ENCODE data around the gene FARSB.
A peak's percentile ranks its signal among the peaks of the same experiment; 100 is the strongest.
"Not testable (repeated sequence)": the region's sequence is repeated elsewhere in the genome, so short reads cannot be mapped to it uniquely, and the experiment has no call there.

The FARSB gene

DNA sequence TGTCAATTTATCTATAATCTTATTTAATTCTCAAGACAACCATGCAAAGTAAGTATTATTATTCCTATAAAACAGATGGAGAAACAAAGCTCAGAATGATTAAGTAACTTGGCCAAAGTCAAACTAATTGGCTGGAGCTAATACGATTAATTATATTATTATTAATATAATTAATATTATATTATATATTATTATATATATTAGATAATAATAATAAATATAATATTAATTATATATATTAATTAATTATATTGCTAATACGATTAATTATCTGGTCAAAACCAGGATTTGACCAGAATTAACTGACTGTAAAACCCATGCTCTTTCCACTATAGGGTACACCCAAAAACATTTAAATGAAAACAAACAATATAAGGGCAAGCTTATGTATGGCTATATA, 52.4 kb downstream of the FARSB start:
- no peak for DNase-seq

DNA sequence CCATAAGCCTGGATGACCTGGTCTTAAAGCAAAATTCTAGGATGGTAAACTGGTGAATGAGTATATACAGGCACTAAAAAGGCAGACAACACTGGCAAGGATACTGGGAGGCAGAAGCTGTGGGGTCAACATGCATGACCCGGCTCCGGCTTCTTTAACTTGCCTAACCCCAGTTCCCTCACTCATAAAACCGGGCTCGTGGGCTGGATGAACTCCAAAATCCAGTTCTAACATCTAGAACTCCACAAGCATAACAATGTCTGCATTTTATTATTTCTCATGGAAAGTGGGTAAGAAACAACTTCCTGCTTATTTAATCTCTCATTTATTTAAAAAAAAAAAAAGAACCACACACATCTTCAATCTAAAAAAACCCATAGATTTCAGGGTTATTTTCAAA, 57.3 kb downstream of the FARSB start:
- DNase-seq, result no peak

DNA sequence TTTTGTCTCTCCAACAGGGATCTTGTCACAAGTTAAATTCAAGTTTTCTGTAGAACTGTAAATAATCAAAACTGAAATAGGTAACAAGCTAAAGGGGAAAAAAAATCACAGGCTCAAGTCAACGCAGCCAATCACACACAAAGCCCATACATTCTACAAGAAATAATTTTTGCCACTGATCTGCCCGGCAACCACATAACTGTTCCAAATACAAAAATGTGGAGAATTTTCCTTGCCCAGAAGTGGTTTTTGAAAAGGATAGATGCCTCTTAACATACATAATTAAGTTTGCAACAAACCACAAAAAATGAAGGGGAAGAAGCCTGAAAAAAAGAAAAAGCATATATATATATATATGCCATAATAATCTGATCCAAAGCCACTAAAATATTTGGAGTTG, 60.3 kb downstream of the FARSB start:
- no peak for DNase-seq

DNA sequence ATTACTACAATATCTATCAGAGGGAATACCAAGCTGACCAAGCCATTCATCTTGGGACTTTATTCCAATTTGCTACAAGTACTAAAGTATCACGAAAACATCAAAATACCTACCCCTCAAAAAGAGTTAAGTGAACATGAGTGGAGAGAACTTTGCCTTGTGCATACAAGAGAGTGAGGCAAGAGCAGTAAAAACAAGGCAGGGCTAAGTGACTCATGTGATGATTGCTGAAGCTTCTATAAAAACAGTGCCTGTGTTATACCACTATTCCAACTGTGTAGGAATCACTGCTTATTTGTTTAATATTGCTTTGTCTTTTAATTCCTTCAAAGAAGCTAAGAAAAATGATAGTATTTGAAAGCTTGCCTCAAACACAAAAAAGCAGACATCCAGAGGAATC, 61.2 kb downstream of the FARSB start:
- no peak for DNase-seq

- no peak for DNase-seq
These were observed 63.7 kb downstream of the FARSB start for GRCh38 chr2:222592176-222592575.

DNA sequence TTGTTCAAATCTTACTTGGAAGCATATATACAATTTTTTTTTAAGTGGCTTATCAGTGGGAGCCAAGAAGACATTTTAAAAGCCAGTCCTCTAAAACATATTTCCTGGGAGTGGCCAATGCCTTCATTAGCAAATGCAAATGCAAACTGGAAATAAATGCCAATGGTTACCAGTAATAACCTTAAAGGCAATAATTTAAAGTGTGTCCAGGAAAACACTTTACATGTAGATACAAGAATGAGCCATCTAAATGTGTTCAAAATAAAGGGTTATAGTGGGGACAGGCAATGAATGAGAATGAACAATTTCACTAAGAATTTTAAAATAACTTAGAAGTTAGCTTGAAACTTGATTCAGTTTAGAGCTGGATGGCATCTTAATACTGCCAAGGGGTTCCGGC, 64.2 kb downstream of the FARSB start:
- no peak for DNase-seq

DNA sequence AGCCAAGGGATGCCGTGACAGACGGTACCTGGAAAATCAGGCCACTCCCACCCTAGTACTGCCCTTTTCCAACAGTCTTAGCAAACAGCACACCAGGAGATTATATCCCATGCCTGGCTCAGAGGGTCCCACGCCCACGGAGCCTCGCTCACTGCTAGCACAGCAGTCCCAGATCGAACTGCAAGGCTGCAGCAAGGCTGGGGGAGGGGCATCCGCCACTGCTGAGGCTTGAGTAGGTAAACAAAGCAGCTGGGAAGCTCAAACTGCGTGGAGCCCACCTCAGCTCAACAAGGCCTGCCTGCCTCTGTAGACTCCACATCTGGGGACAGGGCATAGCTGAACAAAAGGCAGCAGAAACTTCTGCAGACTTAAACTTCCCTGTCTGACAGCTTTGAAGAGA, 71.3 kb downstream of the FARSB start:
- not testable (repeated sequence) for DNase-seq

GRCh38 chr2:222582928-222583327, 73.0 kb downstream of the FARSB start:
- DNase-seq, result peak; percentile 6

GRCh38 chr2:222577341-222577740, 78.6 kb downstream of the FARSB start:
- DNase-seq, result no peak

DNA sequence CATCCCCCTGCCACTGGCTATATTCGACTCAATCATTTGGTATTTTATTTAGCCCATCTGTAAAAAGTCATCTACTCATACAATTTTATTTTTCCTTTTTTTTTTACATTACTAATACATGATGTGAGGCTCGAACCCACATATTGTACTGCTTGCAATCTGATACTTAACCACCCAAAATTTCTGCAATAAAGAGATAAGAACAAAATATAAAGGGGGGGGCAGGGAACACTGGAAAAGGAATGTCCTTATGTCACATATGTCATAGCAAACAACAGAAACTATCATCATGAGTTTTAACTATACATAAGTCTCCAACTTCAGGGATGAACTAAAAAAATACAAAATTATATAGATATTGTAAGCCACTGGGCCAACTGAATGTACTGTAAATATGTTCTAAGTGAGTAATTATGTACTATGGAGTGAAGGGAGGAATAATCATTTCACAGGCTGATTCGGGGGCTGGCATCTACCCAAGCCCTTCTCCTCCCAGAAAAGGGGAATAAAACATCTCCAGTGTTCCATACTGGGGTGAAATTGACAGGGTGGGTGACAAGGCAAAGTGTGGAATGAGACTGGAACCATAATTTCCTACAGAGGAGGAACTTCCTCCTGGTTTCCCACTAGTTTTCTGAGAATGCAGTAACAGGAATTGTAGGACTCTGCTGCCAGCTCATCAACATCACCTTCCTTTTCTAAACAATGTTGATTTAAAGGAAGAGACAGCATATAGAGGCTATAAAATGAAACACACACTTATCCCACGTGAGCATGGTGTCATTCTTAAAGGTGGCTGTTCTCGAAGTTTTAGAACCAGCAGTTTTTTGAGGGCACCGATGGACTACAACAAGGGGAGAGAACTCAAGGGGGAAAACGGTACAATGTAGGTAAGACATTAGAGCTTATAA, 79.5 kb downstream of the FARSB start:
- DNase-seq, result peak in 1 of 2 experiments; percentile 17

DNA sequence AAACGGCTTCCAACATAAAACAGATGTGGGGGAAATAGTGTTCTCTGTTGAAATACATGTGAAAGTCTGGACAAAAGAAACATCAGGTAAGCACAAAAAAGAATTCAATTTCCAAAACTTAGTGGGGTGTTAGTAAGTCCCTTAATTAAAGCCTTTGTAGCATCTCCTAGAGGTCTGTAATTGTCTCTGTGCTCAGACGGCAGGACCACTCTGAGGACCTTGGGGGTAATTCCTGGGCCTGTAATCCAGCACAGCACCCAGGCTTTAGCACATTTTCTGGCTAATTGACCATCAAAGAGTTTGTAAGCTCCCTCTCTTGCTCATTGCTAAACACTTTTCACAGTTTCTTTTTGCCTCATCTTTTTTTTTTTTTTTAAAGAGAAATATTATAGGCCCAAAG, 80.3 kb downstream of the FARSB start:
- DNase-seq, result no peak

DNA sequence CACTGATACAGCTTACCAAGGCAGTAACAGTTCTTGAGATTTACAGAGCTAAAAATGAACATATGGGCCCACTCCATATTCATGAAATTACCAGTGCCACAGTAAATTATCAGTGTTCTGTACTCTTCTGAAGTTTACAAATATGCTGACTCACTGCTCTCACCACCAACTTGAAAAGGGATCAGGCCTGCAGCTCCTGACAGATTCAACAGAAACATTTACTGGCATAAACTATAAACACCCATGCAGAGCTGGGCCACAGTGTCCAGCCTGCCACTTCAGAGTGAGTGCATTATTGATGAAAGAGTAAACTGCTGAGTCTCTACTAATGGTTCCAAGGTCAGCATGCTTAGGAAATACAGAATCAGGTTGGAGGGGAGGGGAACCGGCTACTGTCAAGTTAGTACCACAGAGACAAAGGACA, 83.1 kb downstream of the FARSB start:
- no peak for DNase-seq

GRCh38 chr2:222572264-222572721, 83.6 kb downstream of the FARSB start:
- DNase-seq, result no peak

- DNase-seq, result no peak
These were observed 86.1 kb downstream of the FARSB start for GRCh38 chr2:222569826-222570225.

GRCh38 chr2:222568865-222569264, 87.0 kb downstream of the FARSB start:
- DNase-seq, result peak; percentile 35 to 81

GRCh38 chr2:222566229-222566628, 89.7 kb downstream of the FARSB start:
- no peak for DNase-seq

DNA sequence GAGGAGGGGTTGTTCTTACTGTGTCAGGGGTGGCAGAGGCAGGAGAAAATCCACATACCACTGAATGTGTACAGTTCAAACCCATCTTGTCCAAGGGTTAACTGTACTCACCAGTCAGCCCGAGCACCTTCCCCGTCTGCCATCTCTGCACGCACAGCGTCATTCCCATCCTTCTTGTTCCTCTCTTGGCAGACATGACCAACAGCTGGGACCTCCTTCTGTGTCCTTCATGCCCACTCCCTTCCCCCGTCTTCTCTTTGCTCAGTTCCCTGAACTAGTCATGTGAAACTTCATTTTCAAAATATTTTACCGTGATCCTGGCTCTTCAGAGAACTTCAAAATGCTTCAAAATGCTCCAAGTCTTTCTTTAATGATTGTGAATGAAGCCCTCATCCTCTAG, 92.0 kb downstream of the FARSB start:
- no peak for DNase-seq

DNA sequence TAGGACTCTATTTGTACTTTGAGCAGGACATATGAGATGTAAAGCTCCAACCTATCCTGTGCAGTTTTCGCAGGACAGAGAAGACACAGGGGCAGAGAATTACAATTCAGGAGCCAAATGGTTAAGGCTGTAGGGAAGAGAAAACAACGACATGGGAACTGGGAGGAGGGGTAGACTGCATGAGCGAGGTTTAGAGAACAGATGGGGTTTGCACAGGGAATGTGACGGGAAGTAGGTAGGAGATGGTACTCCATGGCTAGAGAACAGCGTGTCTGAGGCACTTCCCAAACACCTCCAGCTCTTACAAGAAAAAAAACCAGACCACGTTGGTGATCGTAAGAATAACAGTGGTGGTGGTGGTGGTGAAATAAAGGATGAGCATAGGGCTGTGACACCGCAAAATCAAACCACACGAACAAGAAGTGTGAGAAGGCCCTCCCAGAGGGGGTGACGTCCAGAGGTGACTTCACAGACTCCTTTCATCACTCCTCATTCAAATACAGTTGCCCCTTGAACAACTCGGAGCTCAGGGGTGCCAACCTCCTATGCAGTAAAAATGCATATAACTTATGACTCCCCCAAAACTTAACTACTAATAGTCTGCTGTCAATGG, 92.7 kb downstream of the FARSB start:
- DNase-seq, result no peak

- DNase-seq, result peak; percentile 57 to 69
These were observed 93.9 kb downstream of the FARSB start for GRCh38 chr2:222561817-222562645.

DNA sequence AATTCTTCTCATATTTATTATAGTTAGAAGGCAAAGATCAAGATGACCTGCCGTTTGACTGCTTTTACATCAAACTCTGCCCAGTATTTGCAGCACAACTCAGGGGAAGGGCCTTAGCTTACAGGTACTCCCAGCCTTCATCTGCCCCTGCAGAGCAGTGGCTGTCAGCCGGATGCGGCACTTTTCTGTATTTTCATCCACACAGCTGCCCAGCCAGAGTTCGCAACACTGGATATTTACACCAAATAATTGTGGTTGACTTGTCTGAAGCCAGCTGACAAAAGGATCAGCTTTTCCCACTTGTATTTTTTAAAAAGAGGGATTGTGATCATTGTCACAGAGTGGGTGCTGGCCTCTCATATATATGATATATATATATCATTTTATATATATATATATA, 94.7 kb downstream of the FARSB start:
- DNase-seq, result no peak

DNA sequence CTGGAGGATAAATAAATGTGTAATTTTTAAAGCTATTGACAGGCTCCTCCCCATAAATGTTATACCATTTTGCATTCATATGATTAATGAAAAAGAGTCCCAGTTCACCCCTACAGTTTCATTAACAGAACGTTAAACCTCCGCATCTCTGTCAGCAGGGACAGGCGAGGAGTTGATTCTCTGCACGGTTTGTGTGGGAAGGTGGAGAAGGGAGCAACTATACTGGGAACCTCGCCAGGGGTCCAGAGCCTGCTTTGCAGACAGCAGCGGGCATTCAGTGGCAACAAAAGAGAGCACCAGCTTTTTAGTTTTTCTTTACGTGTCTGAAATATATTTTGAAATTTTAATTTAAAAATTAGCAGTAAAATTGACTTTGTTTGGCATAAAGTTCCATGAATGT, 101.4 kb downstream of the FARSB start:
- DNase-seq, result no peak

GRCh38 chr2:222548992-222549391, 106.9 kb downstream of the FARSB start:
- no peak for DNase-seq

- DNase-seq, result no peak
These were observed 108.8 kb downstream of the FARSB start for GRCh38 chr2:222547083-222547482.

Measured in NCI-H2081 (cell line).